Measurements from ENCODE around the gene RPS6KA2. TPM values are rescaled to one million over a fixed set of nuclear protein-coding genes. Genes with fewer than 3 reads are reported as not detected.

RPS6KA2 gene
- total RNA-seq, 1 donor from 2014 or later, result 37.5 TPM

DNA sequence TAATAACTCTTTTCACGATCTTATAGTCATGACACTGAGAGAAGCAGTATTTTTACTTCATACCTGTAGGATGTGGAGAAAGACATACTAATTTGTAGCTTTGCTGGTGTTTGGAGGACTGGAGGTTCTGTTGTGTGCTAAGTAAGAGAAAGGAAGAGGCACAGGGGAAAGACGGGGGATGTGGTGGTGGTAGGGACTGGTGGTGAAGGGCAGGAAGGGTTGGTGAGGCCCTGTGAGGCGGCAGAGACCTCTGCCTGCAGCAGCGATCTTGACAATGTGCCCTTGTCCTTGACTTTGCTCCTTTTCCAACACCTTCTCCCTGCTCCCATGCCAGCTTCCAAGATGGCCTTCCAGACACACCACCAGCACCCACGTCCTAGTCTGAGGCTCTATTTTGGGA is 211.7 kb downstream of the RPS6KA2 start:
- no peaks in the 10 kb centered on the region for H3K4me1 Mint-ChIP-seq (ENCODE audit: low read depth)
- peaks cover 3% of the 10 kb centered on the region for H3K9me3 Mint-ChIP-seq (ENCODE audit: low read depth)
- DNase-seq (ENCODE audit: low spot score, unreplicated experiment), result no peak
- H3K4me3 Mint-ChIP-seq (ENCODE audit: low read depth), result no peak overlapping the region
- TF ChIP-seq, protein P1, sequence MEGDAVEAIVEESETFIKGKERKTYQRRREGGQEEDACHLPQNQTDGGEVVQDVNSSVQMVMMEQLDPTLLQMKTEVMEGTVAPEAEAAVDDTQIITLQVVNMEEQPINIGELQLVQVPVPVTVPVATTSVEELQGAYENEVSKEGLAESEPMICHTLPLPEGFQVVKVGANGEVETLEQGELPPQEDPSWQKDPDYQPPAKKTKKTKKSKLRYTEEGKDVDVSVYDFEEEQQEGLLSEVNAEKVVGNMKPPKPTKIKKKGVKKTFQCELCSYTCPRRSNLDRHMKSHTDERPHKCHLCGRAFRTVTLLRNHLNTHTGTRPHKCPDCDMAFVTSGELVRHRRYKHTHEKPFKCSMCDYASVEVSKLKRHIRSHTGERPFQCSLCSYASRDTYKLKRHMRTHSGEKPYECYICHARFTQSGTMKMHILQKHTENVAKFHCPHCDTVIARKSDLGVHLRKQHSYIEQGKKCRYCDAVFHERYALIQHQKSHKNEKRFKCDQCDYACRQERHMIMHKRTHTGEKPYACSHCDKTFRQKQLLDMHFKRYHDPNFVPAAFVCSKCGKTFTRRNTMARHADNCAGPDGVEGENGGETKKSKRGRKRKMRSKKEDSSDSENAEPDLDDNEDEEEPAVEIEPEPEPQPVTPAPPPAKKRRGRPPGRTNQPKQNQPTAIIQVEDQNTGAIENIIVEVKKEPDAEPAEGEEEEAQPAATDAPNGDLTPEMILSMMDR (IDR thresholded peaks at IDR 0.05; ENCODE audit: unreplicated experiment), result no peak
- no peaks in the 10 kb centered on the region for H3K27me3 Mint-ChIP-seq
- H3K36me3 Mint-ChIP-seq (ENCODE audit: insufficient read depth), result peaks cover 24% of the 10 kb centered on the region
- H3K27ac Mint-ChIP-seq, result no peak overlapping the region

DNA sequence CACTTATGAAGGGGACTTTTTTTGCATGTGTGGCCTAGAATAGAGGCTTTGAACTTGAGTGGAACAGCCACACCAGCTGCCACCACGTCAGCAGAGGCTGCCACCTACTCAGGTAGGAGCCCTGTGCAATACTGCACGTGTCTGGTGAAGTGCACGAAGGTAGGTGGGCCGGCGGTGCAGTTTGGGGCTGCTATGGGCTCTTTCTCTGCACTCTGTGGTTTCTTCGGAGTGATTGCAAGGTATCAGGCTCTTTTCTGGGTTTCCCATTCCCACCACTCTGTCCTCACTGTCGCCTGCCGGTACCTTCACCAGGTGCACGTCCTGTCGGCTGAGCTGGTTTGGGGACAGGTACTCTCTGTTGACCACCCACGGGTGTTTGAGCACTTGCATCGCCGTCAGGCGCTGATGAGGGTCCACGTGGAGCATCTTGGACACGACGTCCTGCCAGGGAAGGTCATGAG is 213.5 kb downstream of the RPS6KA2 start:
- H3K27ac Mint-ChIP-seq, result no peak overlapping the region
- no peak overlapping the region for H3K4me3 Mint-ChIP-seq (ENCODE audit: low read depth)

DNA sequence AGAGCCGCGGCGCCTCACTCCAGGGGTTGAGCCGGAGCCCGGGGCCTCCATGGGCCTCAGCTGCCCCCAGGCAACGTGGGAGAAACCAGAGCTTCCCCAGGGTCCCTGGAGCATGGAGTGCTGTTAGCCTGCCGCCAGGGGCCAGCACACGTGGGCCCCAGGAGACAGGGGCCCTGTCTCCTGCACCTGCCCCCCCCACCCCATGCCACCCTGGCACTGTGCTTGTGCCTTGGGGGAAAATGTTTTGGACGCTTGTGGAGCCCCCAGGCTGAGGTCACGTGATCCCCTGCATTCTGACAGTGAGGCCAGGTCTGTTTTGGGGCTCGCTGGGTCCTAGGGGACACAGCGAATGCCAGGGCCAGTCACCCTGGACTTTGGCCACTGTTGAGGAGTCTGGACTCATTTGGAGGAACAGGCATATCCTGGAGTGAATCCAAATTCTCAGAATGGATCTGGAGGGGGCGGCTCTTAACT is 214.1 kb downstream of the RPS6KA2 start:
- Mint-ChIP-seq H3K27me3 (no peaks in the 10 kb centered on the region), H3K9me3 (ENCODE audit: low read depth) (peaks cover 3% of the 10 kb centered on the region), H3K27ac (no peak overlapping the region), H3K4me1 (ENCODE audit: low read depth) (peaks cover 11% of the 10 kb centered on the region), H3K4me3 (ENCODE audit: low read depth) (no peak overlapping the region), H3K36me3 (ENCODE audit: insufficient read depth) (peaks cover 18% of the 10 kb centered on the region)
- DNase-seq (ENCODE audit: low spot score, unreplicated experiment), result no peak
- TF ChIP-seq, protein P1 (IDR thresholded peaks at IDR 0.05; ENCODE audit: unreplicated experiment), result no peak

More for the DNA sequence above, 213.5 kb downstream of the RPS6KA2 start:
- TF ChIP-seq, protein P1 (IDR thresholded peaks at IDR 0.05; ENCODE audit: unreplicated experiment), result no peak
- Mint-ChIP-seq H3K9me3 (ENCODE audit: low read depth) (peaks cover 3% of the 10 kb centered on the region), H3K4me1 (ENCODE audit: low read depth) (peaks cover 11% of the 10 kb centered on the region), H3K36me3 (ENCODE audit: insufficient read depth) (peaks cover 22% of the 10 kb centered on the region), H3K27me3 (no peaks in the 10 kb centered on the region)
- DNase-seq (ENCODE audit: low spot score, unreplicated experiment), result no peak

DNA sequence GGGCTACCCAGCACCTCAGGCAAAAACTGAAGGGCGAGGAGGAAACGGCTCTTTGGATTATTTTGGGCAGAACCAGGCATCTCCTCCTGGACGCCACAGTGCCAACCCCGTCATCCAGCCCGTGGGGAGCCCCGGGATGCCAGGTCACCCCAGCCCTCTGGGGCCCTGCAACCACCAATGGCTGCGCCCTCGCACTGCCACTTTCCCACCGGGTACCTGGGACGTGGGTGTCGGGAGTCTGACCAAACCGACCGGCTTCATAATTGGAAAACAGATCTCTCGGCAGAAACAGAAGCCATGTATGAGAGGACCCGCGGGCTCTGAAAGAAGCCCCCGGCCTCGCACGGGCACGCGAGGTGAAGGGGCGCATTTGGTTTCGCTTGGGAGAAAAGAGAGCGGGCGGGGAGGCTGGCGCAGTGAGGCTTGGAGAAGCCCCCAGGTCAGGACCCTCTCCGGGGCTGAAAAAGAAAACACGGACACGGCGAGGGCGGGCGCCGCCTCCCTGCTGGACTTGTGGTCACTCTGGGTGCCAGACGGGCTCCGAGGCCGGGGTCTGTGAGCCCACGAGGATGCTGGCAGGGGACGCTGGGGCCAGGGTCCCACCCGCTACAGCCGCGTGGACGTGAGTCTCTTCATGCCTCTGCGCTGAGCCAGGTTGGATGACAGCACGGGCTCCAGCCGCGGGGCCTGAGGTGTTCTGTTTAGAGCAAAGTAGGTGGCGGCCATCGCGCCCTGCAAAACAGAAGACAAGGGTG is 214.7 kb downstream of the RPS6KA2 start:
- Mint-ChIP-seq H3K27me3 (no peaks in the 10 kb centered on the region), H3K4me3 (ENCODE audit: low read depth) (no peak overlapping the region), H3K4me1 (ENCODE audit: low read depth) (peaks cover 11% of the 10 kb centered on the region), H3K9me3 (ENCODE audit: low read depth) (peaks cover 3% of the 10 kb centered on the region), H3K27ac (no peak overlapping the region), H3K36me3 (ENCODE audit: insufficient read depth) (peaks cover 16% of the 10 kb centered on the region)
- TF ChIP-seq, protein P1 (IDR thresholded peaks at IDR 0.05; ENCODE audit: unreplicated experiment), result no peak
- DNase-seq (ENCODE audit: low spot score, unreplicated experiment), result no peak

DNA sequence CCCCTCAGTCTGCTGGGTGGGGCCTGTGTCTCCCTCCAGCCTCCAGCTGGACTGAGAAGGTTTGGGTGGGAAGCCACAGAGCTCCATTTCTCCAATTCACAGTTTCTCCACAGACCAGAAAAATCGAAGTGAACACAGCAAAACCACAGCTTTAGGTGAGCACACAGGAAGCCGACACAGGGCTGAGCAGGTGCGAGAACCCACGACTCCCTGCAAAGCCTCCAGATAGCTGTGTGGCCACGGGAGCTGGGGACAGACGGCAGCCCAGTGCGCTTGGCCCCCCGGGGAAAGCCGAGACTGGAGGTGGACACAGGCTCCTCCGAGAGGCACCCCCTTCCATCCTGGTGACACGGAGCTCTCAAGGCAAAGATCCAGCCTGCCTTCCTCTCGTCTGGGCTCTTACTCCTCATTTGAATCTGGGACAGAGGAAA is 215.3 kb downstream of the RPS6KA2 start:
- Mint-ChIP-seq H3K9me3 (ENCODE audit: low read depth) (peaks cover 2% of the 10 kb centered on the region), H3K27ac (no peak overlapping the region), H3K36me3 (ENCODE audit: insufficient read depth) (peaks cover 13% of the 10 kb centered on the region), H3K27me3 (no peaks in the 10 kb centered on the region), H3K4me1 (ENCODE audit: low read depth) (peaks cover 11% of the 10 kb centered on the region), H3K4me3 (ENCODE audit: low read depth) (no peak overlapping the region)
- no peak for DNase-seq (ENCODE audit: low spot score, unreplicated experiment)
- TF ChIP-seq, protein P1 (IDR thresholded peaks at IDR 0.05; ENCODE audit: unreplicated experiment), result no peak
